Hepatocyte (in vitro differentiated cells): ENCODE data around the gene DEFB110. TPM values are rescaled to one million over a fixed set of nuclear protein-coding genes. Genes with fewer than 3 reads are reported as not detected.

Source experiments
- DNase-seq: peaks from one replicate; pipeline ENCODE4 v3.0.0-alpha.2; 2016; ENCODE audit warnings: low spot score
- H2AFZ ChIP-seq: fragments of 200-600 bp; sonication (generic); 2 replicates; pipeline ENCODE4 v1.6.0; 2016; ENCODE audit warnings: antibody characterized with exemption, mild to moderate bottlenecking
- H3K27ac ChIP-seq: fragments of 200-600 bp; sonication (generic); 2 replicates; pipeline ENCODE4 v1.5.1; 2016; ENCODE audit warnings: mild to moderate bottlenecking
- H3K27me3 ChIP-seq: fragments of 200-600 bp; sonication (generic); 2 replicates; pipeline ENCODE4 v1.6.1; 2016
- H3K36me3 ChIP-seq: fragments of 200-600 bp; sonication (generic); replicated peaks from 2 replicates; pipeline ENCODE4 v1.5.1; 2016; ENCODE audit warnings: low read depth; ENCODE audit not compliant: insufficient read depth
- H3K4me1 ChIP-seq: fragments of 200-600 bp; sonication (generic); 2 replicates; pipeline ENCODE4 v1.5.1; 2016; ENCODE audit warnings: mild to moderate bottlenecking, moderate library complexity; ENCODE audit not compliant: insufficient read depth
- H3K4me2 ChIP-seq: fragments of 200-600 bp; sonication (generic); 2 replicates; pipeline ENCODE4 v1.6.0; 2016
- H3K4me3 ChIP-seq: fragments of 200-600 bp; sonication (generic); 2 replicates; pipeline ENCODE4 v1.5.1; 2016; ENCODE audit warnings: mild to moderate bottlenecking
- H3K79me2 ChIP-seq: fragments of 200-600 bp; sonication (generic); 2 replicates; pipeline ENCODE4 v1.6.0; 2017; ENCODE audit warnings: mild to moderate bottlenecking
- H3K9me2 ChIP-seq: fragments of 200-600 bp; sonication (generic); replicated peaks from 2 replicates; pipeline ENCODE4 v1.6.0; 2017; ENCODE audit warnings: mild to moderate bottlenecking; ENCODE audit not compliant: insufficient read depth
- H3K9me3 ChIP-seq: fragments of 200-600 bp; sonication (generic); 2 replicates; pipeline ENCODE4 v1.5.1; 2016; ENCODE audit warnings: low read depth, mild to moderate bottlenecking
- H4K20me1 ChIP-seq: fragments of 200-600 bp; sonication (generic); 2 replicates; pipeline ENCODE4 v1.6.0; 2016; ENCODE audit warnings: mild to moderate bottlenecking; ENCODE audit not compliant: insufficient read depth, poor library complexity, severe bottlenecking
- EZH2 ChIP-seq: fragments of 200-600 bp; sonication (generic); IDR thresholded peaks from 2 replicates; pipeline ENCODE4 v1.6.1; 2016; ENCODE audit warnings: antibody characterized with exemption, mild to moderate bottlenecking, borderline replicate concordance
- EZH2phosphoT487 ChIP-seq: fragments of 200-600 bp; sonication (generic); IDR thresholded peaks from one replicate; pipeline ENCODE4 v1.6.1; 2018; ENCODE audit warnings: antibody characterized with exemption, mild to moderate bottlenecking, low read depth, moderate library complexity; ENCODE audit not compliant: unreplicated experiment, severe bottlenecking
- WGBS: methylation state at CpG from one replicate; pipeline ENCODE4 v1.1.6; 2016; ENCODE audit warnings: low lambda C conversion rate; ENCODE audit errors: missing lambda C conversion rate; 5-methylcytosine and 5-hydroxymethylcytosine counted together
- polyA plus RNA-seq: library from polyadenylated mRNA; unstranded; fragments of >200 nt; fragmentation: Nextera tagmentation; extraction: Ambion mirVana; gene quantifications from 2 replicates; pipeline ENCODE4 v1.2.1, GENCODE V29; 2016
- total RNA-seq: library from RNA; depleted of rRNA; stranded (reverse); fragments of >200 nt; gene quantifications from 2 replicates; pipeline ENCODE4 v1.2.3, GENCODE V29; 2014
- TF ChIP-seq, protein P1 (sequence below): fragments of 200-600 bp; sonication (generic); IDR thresholded peaks from 2 replicates; pipeline ENCODE4 v1.5.1; 2016; ENCODE audit warnings: antibody characterized with exemption, mild to moderate bottlenecking; ENCODE audit not compliant: poor library complexity

DEFB110 gene
- total and polyA plus RNA-seq, 2 experiments from 2014 or later, result not detected

DNA sequence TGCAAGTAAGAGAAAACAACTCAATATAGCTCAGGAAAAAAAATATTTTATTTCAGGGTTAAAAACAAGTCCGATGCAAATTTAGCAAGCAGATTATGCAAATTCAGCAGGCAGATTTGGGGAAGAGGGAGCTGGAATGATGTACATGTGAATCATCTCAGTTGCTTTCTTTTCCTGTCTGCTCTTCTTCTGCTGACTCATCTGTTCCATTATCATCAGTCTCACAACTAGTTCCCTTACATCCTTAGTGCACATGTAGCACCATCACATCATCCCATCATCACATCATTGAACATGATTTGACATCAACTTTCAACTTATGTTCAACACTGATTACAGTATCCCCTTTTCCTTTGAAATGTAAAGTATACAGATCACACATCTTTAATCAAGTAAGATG, 40.9 kb downstream of the DEFB110 start:
- H3K27ac ChIP-seq, result no peak overlapping the region
- H3K36me3 ChIP-seq, result no peaks in the 10 kb centered on the region
- no peaks in the 10 kb centered on the region for H3K27me3 ChIP-seq
- H3K9me3 ChIP-seq, result no peaks in the 10 kb centered on the region
- no peaks in the 10 kb centered on the region for H3K9me2 ChIP-seq
- no peak overlapping the region for H2AFZ ChIP-seq
- H3K4me1 ChIP-seq, result no peaks in the 10 kb centered on the region
- no peaks in the 10 kb centered on the region for H4K20me1 ChIP-seq
- H3K79me2 ChIP-seq, result no peaks in the 10 kb centered on the region
- DNase-seq, result no peak
- H3K4me2 ChIP-seq, result no peak overlapping the region
- H3K4me3 ChIP-seq, result no peak overlapping the region
- 100% methylated on average over 1 of the region's 1 CpG for WGBS
- TF ChIP-seq, protein P1, sequence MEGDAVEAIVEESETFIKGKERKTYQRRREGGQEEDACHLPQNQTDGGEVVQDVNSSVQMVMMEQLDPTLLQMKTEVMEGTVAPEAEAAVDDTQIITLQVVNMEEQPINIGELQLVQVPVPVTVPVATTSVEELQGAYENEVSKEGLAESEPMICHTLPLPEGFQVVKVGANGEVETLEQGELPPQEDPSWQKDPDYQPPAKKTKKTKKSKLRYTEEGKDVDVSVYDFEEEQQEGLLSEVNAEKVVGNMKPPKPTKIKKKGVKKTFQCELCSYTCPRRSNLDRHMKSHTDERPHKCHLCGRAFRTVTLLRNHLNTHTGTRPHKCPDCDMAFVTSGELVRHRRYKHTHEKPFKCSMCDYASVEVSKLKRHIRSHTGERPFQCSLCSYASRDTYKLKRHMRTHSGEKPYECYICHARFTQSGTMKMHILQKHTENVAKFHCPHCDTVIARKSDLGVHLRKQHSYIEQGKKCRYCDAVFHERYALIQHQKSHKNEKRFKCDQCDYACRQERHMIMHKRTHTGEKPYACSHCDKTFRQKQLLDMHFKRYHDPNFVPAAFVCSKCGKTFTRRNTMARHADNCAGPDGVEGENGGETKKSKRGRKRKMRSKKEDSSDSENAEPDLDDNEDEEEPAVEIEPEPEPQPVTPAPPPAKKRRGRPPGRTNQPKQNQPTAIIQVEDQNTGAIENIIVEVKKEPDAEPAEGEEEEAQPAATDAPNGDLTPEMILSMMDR, result no peak

DNA sequence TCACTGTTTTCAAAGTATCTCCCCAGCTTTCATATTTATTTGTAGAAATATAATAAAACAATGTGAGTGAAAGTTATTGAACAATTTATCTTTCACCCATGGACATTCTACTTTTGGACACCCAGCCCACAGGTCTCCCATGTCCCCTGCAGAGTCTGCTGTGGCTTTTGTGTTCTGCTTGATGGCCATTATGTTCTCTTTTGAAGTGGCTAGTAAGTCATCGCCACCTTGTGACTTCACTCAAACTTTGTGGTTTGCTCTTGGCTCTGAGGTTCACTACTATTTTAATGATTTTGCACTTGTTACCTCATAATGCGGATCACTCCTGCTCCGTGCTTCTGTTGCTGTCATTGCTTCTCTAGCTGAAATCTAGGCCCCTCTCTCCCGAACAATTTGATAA, 42.2 kb downstream of the DEFB110 start:
- Histone ChIP-seq H3K27ac (no peak overlapping the region), H3K4me1 (no peaks in the 10 kb centered on the region), H4K20me1 (no peaks in the 10 kb centered on the region), H2AFZ (no peak overlapping the region), H3K4me2 (no peak overlapping the region), H3K4me3 (no peak overlapping the region), H3K36me3 (no peaks in the 10 kb centered on the region), H3K9me2 (no peaks in the 10 kb centered on the region), H3K9me3 (no peaks in the 10 kb centered on the region), H3K79me2 (no peaks in the 10 kb centered on the region), H3K27me3 (no peaks in the 10 kb centered on the region)
- DNase-seq, result no peak
- no peak for TF ChIP-seq EZH2
- TF ChIP-seq, protein P1, result no peak
- no peak for TF ChIP-seq EZH2phosphoT487
- WGBS, result 91% methylated on average over 4 of the region's 4 CpGs

DNA sequence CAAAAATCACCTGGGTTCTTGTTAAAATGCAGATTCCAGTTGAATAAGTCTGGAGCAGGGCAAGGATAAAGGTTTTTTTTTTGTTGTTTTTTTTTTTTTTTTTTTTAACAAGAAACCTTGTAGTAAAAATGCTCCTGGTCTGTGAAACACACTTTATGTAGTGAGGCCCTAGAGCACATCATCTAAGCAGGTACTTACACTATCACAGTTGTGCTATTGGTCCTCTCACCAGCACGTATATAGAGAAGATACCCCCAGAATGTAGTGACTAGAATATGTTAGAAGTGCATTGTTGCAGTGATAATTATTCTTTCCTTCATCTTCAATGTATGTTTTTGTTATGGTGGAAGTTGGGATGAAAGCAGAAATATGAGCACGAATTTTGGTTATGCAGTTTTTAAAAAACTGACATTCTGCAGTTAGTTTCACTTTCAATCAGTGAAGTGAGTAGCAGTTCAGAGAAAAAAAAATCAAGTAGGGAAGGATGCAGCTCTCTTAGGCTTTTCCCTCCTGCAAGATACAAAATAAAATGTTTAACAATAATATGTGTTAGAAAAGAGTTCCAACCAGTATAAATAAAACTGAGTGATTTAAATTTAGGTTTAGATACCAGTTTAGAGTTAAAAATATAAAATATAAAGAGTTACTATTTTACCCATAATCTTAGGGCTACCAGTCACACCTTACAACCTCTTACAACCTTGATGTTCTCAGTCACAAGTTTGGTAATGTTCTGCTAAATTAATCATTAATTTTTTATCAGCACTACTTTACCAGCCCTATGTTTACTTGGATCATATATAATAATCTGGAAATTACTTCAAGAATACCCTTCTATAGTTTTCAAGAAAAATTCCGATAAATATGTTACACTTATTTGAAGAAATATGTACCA, 43.2 kb downstream of the DEFB110 start:
- TF ChIP-seq EZH2, result no peak
- no peak overlapping the region for H2AFZ ChIP-seq
- H3K9me3 ChIP-seq, result no peaks in the 10 kb centered on the region
- no peaks in the 10 kb centered on the region for H3K9me2 ChIP-seq
- WGBS, result 73% methylated on average over 3 of the region's 3 CpGs
- no peaks in the 10 kb centered on the region for H3K79me2 ChIP-seq
- H3K4me1 ChIP-seq, result no peaks in the 10 kb centered on the region
- no peak for DNase-seq
- H3K27me3 ChIP-seq, result no peaks in the 10 kb centered on the region
- no peaks in the 10 kb centered on the region for H3K36me3 ChIP-seq
- H3K4me3 ChIP-seq, result no peak overlapping the region
- H3K27ac ChIP-seq, result no peak overlapping the region
- H4K20me1 ChIP-seq, result no peaks in the 10 kb centered on the region
- H3K4me2 ChIP-seq, result peak overlapping the region; percentile 55

DNA sequence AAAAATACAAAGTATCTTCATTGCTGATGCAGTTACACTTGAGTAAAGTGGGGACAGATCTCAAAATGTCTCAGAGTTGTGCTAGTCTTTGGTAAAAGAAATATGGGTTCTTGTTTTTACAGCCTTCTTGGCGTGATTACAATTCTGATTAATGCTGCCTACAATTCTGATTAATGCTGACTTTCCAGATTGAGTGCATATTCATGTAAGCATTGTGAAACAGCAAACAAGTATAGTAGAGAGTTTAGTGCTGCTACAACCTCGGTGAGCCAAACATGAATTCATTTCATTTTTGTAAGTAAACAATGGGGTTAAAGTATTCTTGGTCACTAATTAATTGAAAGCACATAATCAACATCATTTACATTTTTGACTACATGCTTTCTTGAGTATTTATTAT, 52.2 kb downstream of the DEFB110 start, which contains the start of gene DEFB113:
TSS of gene DEFB113 (minus strand) at position 21 of the 400 bp plus-strand sequence. CDS start at position 21, 0 bp downstream.
- peaks cover 3% of the 10 kb centered on the region for H3K27me3 ChIP-seq
- 86% methylated on average over 2 of the region's 2 CpGs for WGBS
- H3K4me1 ChIP-seq, result no peaks in the 10 kb centered on the region
- H3K4me2 ChIP-seq, result no peak within 1 kb of the TSS
- no peaks in the 10 kb centered on the region for H3K9me2 ChIP-seq
- H2AFZ ChIP-seq, result no peak within 1 kb of the TSS
- no peaks in the 10 kb centered on the region for H4K20me1 ChIP-seq
- no peak within 1 kb of the TSS for H3K4me3 ChIP-seq
- no peaks in the 10 kb centered on the region for H3K79me2 ChIP-seq
- no peak for DNase-seq
- H3K27ac ChIP-seq, result no peak within 1 kb of the TSS
- TF ChIP-seq EZH2 (no peak), EZH2phosphoT487 (no peak)
- TF ChIP-seq, protein P1, result no peak
- no peaks in the 10 kb centered on the region for H3K9me3 ChIP-seq
- H3K36me3 ChIP-seq, result no peaks in the 10 kb centered on the region
